Activated T-cell treated with anti-CD3 and anti-CD28 coated beads for 4 hours (primary cell): ENCODE measurements around the gene NRP2.

ENCODE experiments used
- DNase-seq: peaks from one replicate; pipeline ENCODE4 v3.0.0-alpha.2; 2020

The NRP2 gene

DNA sequence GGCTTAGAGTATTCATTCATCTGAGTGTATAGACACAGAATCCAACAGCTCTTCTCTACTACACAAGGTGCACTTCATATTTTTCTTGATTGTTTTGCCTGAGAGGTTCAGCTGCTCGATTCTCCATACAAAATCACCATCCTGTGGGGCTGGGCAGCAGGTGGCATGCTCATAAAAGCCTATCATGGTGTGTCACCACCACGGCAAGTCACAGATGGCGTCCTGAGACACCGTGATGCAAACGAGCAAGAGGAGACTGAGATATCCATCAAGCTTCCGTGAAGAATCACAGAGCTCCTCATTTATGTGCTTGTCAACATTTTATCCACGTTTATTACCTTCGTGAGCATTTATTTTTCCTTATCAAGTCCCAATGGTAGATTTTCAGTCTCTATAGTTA lies 22.4 kb upstream of the NRP2 start:
- DNase-seq: no peak

DNA sequence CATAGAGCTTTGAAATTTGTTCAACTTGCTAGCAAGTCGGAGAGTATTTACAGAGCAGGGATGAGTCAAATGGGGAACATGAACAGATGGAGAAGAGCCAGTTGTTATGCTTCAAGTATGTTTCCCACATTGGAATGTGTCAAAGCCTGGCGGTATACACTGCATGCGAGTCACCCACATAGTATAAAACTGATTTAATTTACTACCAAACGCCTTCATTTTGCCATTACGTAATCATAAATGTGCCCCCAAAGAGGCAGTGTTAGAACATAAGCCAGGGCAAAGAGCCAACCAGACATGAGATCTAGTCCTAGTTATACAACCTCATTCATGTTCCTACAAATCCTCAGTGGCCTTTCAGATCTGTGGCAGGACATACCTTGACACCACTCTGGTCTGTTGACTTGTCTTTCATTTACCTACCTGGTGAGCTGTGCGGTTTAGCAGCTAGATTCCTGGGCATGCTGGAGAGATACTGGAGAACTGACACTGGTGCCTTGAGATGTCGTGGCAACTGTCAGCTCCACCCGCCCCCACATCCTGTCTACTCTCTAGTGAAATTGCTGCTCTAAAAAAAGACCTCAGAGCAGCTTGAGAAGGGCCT lies 21.7 kb upstream of the NRP2 start:
- DNase-seq: peak; percentile 40

DNA sequence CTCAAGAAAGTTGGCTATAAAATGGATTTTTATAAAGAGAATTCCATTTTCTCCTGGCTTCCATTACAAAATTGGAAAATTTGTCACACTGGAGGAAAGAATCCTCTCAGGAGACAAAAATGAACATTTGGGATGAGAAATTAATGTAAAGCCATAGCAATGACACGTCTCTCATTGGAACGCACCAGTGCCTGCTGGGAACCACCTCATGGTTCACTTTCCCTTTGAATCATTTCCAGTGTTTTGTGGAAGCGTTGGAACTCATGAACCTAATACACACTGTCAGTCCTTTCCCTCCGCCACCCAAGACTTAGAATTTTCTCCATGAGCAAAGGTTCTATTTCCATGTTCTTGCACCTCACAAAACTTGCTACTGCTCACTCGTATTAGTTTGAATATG lies 21.0 kb upstream of the NRP2 start:
- no peak for DNase-seq

DNA sequence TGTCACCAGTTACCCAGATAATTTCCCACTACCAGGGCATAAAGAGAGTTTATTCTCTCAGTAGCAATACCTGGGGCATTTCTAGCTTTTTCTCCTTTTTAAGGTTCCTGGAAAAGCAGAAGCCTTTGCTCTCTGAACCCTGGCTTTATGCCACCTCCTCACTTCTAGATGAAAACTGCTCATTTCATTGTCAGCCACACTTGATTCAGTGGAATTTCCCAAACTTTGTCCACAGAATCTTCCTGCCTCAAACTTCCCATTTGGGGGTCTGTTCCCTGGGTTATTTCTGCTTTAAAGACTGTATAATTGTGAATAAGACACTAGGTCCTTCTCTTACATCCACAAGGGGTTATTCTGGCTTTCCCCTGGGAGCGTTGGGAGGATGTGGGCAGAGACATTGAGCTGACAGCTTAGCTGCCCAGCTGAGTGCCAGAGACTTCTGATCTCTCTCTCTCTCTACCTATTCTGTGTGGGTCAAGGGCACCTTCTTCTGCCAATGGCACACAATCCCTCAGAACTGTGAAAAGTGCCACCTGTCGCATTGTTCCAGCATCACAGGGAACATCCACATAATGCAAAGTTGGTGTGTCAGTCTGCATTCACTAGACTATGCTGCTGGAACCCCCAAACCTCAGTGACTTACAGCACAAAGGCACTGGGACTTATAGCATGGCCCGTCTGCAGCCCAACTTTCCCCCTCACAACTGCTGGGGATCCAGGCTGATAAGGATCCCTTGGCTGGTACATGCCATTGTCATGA lies 19.9 kb upstream of the NRP2 start:
- DNase-seq: no peak

DNA sequence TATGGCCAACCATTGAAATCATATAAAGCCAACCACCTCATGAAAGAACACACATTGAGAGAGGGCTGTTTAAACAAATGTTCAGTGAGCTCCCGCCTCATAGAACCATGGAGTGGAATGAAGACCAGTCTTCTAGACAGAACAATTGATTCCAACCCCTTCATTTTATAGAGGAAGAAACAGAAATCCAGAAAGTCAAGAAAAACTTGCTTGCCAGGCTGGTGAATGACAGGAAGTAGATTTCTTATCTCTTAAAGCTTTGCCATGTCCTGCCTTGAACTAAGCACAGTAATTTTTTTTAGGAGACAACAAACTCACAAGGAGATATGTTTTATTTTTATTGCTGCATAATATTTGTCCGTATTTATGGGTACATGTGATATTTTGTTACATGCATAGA lies 16.5 kb upstream of the NRP2 start:
- DNase-seq: no peak

DNA sequence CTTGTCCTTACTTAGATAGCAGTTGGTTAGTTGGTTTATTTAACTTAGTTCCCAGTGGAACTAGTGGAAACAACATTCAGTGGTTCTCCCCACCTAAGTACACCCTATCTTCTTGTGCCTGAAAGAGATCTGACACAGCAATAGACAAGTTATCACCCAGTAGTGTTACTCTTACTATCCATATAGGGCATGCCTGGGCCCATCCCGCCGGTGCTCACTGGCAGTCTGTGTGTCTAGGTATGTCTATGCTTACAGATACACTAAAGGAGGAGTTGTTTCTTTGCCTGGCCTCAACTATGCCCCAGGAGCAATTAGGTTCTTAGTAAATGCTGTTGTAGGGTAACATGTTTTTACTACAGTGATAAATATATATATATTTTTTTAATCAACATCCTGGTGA lies 12.0 kb upstream of the NRP2 start:
- DNase-seq: no peak

DNA sequence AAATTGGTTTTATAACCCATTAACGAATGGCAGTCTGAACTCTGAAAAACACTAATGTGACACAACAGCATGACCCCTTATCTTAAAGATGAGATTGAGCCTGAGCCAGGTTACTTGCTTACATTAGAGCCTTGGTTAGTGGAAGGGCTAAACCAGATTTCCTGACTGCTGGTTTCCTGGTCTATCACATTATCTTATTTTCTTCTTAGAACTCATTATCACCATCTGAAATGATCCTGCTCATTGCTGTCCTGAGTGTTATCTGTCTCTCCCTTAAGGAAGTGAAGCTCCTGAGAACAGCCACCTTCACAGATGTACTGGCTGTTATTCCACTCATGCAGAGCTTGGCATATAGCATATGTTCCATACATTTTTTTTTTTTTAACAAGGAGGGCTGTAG lies 9.0 kb upstream of the NRP2 start:
- DNase-seq: no peak

DNA sequence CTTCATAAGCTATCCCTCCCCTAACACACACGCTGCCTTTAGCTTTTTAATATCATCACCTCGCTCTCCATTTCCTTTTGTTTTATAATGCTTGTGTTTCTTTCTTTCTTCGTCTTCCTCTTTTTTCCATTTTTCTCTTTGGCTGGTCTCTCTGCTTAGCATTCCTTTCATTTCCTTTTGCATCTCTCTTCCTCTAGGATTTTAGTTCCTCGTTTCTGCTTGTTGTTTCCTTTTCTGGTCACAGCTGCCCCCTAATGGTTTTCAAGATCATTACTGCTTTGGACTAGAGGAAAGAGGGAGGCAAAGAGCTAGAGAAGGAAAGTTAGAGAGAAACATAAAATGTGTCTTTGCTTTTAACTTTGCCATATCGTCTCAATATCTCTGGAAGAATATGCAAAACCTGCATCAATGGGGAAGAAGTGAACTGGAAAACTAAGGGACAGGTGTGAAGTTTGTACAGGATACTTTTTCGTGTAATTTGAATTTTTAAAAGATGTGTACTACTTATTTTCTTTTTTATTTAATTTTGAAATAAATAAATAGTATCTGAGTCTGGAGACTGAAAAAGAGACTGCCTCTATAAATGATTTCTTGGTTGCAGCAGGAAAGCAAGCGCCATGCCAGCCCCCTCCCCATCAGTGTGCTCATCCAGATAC lies 6.3 kb upstream of the NRP2 start:
- DNase-seq: no peak

DNA sequence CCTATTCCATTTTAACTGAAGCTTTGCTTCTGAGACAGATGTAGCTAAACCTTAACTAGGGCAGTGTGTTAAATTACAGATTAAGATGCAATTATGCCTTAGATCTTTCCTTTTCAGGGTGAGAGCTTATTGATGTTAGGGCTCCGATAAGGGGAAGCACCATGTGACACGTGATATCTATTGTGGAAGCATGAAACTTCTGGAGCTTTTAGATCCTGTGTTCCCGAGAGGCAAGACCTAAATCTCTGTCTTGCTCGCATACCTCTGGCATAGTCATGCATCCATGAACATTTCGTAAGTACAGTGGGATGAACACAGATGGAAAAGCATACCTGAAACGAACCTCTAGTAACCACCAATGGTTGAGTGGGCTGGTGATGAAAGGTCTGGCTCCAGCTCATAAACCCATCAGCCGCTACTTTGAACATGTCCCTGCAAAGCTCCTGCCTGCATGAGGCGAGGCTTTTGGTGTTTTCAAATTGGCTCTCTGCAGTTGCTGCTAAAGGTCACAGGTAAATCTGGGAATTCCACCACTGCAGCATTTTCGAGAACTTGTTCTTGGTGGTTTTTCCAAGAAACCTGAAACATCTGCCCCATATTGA lies 3.7 kb upstream of the NRP2 start:
- DNase-seq: no peak

DNA sequence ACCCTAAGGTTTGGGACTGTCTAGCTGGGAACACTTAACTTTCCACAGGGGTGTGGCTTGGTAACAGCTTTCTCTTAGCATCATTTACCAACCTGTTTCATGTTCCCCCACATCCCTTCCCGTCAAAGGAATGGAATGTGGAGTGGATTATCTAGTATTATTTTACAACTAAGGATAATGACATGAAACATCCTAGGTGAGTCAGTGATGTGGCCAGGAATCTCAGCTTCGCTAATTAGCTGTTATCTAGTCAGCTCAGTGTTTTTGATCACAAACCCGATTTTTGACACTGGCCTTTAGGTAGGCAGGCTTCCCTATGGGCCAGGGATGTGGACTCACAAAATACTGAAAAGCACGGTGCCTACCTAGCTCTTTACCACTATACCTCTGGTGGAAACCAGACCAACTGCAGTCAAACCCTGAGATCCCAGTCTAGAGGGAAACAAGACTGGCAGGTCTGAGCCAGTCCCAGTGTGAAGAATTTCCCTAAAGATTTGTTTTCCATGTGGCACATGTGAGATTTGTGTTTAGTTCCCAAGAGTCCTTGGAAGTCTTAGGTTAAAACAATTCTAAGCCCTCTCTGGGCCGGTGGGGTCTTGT lies 2.8 kb upstream of the NRP2 start:
- no peak for DNase-seq

DNA sequence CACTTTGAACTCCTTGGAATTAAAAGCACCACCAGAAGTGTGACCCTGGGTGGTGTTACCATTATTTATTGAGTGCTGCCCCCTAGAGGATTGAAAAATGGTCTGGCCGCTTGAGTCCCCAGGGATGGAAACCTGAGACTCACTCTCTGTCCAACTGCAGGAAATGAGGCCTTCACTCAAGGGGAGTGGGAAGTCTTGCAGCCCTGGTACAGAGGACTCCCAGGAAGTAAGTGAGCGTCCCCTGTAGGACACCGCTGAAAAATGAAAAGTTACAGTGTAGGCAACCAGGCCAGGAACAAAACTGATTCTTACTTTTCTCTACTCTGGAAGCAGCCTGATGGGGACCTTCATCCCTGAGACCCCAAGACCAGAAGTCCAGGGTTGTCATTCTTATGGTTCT lies 2.2 kb upstream of the NRP2 start:
- peak; percentile 36 for DNase-seq

DNA sequence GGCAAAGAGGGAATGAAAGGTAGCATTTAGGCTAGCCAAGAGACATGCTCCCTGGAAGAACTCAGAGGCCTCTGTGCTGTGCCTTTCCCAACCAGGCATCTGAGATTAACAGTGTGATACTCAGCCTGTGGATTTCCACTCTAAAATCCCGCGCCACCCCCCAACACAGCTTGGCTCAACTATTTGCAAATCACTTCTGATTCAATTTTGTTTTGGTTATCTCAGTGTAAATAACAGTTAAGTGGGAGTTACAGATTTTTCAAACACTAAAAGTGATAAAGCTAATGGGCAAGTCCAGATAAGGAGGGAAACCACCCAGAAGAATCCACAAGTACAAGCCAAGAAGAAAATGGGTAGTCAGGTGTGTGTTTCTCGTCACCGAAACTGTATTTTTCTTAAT lies 1.4 kb upstream of the NRP2 start:
- no peak for DNase-seq

DNA sequence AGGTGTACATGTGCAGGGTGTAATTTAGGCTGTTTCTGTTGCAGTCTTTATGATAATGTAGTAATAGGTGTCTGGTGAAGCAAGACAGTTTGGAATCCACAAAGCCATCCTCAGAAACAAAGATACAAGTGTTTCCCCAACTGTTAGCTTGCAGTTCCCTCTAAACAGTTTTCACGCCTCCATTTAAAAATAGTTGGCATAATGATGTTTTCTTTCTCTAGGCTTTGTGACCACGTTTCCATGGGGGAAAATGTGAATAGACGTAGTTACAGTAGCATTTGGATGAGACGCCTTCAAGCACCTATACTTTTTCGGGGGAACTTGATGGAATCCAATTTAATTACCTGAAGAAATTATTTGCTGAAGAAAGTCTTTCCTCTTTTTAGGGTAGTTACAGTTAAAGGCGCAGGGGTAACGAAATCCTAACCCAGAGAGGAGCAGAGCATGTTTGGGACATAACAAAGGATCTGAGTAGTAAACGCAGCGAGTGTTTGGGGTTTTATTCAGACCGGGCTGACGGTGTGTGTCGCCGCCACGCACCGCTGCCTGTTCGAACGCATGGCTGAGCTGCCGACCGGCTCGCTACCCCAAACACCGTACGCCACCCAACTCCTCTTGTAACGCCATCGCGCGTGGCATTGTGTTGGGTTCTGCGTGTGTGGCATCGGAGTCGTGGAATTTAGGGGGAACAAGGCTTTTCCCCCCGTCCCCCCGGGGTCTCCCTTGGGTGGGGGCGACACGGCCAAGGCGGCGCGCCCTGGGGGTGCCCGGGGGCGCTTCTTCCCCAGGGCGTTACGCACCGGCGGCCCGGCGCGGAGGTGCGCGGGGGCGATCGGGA lies 681 bp upstream of the NRP2 start:
- no peak for DNase-seq

DNA sequence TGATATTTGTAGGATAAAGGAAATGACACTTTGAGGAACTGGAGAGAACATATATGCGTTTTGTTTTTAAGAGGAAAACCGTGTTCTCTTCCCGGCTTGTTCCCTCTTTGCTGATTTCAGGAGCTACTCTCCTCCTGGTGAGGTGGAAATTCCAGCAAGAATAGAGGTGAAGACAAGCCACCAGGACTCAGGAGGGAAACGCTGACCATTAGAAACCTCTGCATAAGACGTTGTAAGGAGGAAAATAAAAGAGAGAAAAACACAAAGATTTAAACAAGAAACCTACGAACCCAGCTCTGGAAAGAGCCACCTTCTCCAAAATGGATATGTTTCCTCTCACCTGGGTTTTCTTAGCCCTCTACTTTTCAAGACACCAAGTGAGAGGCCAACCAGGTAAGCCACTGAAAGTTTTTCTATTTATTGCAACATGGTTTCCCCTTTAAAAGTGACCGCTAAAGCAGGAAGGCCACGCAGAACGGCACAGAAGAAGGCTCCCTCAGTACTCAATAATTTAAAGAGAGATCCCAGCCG lies 735 bp downstream of the NRP2 start:
- no peak for DNase-seq

DNA sequence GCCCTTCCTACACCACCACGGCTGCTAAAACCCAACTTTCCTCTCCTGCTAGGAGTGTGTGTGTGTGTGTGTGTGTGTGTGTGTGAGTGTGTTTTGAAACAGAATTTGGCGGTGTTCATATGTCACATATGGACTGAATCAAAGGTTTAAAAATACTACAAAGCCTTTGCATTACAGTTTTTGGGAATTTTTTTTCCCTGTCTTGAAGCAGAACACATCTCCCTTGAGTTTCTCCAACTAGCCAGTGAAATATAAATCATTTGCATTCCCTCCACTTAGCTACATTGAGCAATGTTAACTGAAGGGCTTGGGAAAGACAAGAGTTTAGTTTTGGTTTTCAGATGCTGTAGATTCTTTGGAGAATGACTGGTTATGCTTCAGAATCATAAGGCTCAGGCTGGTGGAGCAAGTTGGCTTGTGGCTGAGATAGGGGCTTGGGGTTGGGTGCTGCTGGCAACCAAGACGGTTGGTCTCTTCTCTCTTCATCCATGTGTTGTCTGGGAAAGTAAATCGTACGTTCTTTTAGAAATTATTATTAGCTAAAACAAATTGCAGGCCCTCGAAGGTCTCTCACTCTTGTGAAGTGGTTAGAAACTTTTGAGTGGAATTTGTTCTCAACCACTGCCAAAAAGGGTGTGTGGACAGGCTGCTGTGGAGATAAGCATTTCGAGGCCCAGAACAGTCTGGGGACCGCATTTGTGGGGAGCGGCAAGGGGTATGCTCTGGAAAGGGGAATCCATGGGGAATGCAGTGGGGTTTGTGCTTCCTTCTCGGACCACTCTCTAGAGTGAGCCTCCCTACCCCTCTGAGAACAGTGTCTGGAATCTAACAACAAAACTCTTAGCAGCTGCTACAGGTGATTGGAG lies 1.4 kb downstream of the NRP2 start:
- DNase-seq: no peak

DNA sequence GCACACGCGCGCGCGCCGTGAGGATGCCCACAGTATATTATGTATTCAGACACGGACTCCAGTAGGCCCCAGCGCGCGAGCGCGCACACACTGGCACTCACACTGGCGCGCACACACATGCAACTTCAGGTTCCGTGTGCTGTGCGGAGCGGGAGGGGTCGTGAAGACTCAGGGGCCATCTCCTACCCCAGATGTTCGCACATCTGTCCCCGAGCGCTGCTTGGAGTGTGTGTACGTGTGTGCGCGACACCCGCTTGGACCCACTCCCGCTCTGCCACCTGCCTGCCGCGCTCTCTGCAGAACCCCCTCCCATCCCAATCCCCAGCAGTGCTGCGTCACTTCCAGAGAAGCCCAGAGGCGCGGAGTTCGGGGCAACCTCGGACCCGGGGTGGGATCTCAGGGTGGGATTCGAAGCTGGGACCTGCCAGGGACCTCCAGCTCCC lies 2.6 kb downstream of the NRP2 start:
- DNase-seq: no peak

DNA sequence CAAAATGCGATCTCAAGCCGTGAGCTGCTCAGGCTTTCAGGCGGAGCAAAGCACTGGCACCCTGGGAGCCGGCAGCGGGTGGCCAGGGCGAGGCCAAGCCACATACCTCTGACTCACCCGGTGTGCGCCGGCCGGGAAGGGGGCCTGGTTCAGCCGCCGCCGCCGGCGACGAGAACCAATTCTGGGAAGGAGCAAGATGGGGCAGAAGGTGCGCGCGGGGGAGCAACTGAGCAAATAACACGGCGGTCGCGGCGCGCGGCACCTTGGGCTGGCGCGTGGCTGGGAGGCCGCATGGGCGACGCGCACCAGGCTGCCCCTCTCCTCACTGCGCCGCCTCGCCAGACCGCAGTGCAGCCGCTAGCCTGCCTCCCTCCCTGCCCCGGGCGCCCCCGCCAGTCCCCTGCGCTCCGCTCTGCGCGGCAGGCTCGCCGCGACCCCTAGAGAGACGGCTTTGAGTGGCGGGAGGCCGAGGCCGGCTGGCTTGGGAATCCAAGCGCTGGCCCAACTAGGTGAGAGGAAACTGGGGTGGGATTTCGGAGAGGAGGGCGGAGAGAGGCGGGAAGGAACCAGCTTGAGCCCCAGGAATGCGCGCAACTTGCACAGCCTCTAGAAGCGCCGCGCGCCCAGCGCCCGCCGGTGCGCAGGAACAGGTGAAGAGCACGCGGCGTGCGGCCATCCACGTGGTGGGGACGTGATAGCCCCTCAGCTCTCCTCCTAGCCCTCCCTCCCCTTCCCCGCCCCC lies 3.2 kb downstream of the NRP2 start:
- no peak for DNase-seq

DNA sequence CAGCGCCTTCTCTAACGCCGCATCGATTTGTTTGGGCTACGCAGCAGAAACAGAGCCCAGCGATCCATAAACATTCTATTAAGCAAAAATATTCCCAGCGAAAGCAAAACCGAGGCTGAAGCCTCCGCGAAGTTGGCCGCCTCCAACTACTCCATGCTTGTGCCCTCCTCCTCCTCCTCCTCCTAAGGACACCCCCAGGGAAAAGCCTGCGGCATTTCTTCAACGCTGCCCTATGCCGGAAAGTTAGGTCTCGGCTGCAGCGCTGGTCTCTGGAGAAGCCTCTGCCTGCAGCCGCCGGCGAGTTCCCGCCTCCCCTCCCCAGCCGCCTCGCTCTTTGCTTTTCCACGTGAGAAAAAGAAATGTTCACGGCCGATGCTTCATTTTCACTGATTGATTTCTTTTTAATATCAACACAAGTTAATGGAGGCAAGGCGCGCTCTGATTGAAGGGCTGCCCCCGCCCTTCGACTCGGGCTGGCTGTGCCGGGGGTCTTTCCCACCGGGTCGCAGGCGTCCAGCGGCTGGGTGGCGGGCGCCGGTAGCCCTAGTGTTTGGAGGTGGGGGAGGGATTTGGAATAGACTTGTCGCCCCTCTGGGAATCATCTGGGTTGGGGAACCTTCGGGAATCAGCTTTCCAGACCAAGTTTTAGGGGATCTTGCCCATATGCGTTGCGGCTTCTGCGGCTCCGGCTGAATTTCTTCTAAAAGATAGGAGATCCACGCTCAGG lies 3.9 kb downstream of the NRP2 start:
- no peak for DNase-seq

DNA sequence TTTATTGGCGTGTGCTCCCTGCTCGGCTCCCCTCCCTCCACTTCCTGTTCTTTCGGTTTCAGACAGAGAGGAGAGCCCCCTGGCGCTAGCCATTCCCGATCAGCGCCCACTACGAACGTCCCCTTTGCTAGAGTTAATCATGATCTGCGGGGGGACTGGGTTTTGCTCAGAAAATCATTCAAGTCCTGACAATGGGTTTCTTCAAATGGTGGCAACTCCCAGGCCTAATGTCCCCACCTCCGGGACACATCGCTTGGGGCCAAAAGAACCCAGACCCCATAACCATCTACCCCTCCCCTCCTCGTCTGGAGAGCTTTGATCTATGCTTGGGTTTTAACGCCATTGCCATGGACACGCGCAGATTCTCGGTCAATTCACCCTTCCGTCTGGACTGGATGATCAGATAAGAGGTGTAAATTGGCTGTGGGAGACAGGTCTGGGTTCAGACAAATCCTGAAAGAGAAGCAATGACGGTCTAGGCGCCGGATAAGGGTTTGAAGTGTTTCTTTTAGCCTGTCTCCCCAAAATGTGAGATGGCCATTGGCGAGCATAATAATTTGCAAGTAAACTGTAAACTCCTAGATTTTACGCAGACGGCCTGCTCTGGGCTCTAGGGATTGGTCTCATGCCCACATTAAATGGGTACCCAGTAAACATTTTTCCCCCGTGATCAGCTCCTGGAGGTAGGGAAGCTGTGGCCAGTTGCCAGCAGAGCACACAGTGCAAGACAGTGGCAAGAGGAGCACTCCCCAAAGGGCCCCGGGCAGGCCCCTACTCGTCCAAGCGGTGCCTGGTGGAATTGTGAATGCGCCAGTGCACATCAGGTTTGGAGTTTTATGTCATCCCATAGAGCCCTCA lies 4.7 kb downstream of the NRP2 start:
- DNase-seq: no peak
